OCI-LY3 (cell line): ENCODE results near the gene NCOA6.

Source experiments
- CTCF ChIP-seq: fragments of 200-600, 300-600 bp; sonication (generic); IDR thresholded peaks from 2 replicates; pipeline ENCODE4 v1.5.1; 2014; ENCODE audit warnings: antibody characterized with exemption, low read length, low read depth
- EZH2phosphoT487 ChIP-seq: fragments of 200-600 bp; shearing (Covaris generic); IDR thresholded peaks from 2 replicates; pipeline ENCODE4 v1.6.1; 2018; ENCODE audit warnings: antibody characterized with exemption, mixed run types, low read depth

GRCh38 chr20:34817801-34818200 is 7.7 kb downstream of the NCOA6 start:
- TF ChIP-seq CTCF (no peak), EZH2phosphoT487 (no peak)
